NK-92 (cell line): ENCODE measurements around the gene SCN5A.

Experiments used
- DNase-seq: peaks from one replicate; lab custom pipeline; 2025; ENCODE audit not compliant: unreplicated experiment; lab: John Stamatoyannopoulos, UW

Gene SCN5A

GRCh38 chr3:38626171-38626570 is 23.3 kb downstream of the SCN5A start:
- DNase-seq: no peak

- DNase-seq: no peak
These were observed 25.9 kb downstream of the SCN5A start for GRCh38 chr3:38623539-38623938.

- no peak for DNase-seq
These were observed 27.2 kb downstream of the SCN5A start for GRCh38 chr3:38622336-38622735.

GRCh38 chr3:38620236-38620635 is 29.3 kb downstream of the SCN5A start:
- DNase-seq: no peak

GRCh38 chr3:38618343-38618742 is 31.1 kb downstream of the SCN5A start:
- no peak for DNase-seq

- DNase-seq: no peak
These were observed 31.9 kb downstream of the SCN5A start for GRCh38 chr3:38617586-38617985.

GRCh38 chr3:38617137-38617536 is 32.4 kb downstream of the SCN5A start:
- no peak for DNase-seq

GRCh38 chr3:38616658-38617057 is 32.8 kb downstream of the SCN5A start:
- no peak for DNase-seq

GRCh38 chr3:38616111-38616510 is 33.4 kb downstream of the SCN5A start:
- no peak for DNase-seq

GRCh38 chr3:38614651-38615352 is 34.7 kb downstream of the SCN5A start:
- DNase-seq: no peak

GRCh38 chr3:38614091-38614490 is 35.4 kb downstream of the SCN5A start:
- no peak for DNase-seq

GRCh38 chr3:38613426-38613825 is 36.1 kb downstream of the SCN5A start:
- DNase-seq: no peak

- no peak for DNase-seq
These were observed 37.6 kb downstream of the SCN5A start for GRCh38 chr3:38611866-38612265.

GRCh38 chr3:38610934-38611333 is 38.6 kb downstream of the SCN5A start:
- DNase-seq: no peak

- no peak for DNase-seq
These were observed 39.1 kb downstream of the SCN5A start for GRCh38 chr3:38610436-38610835.

- DNase-seq: no peak
These were observed 39.9 kb downstream of the SCN5A start for GRCh38 chr3:38609386-38610111.

GRCh38 chr3:38608961-38609360 is 40.5 kb downstream of the SCN5A start:
- no peak for DNase-seq

- DNase-seq: no peak
These were observed 41.3 kb downstream of the SCN5A start for GRCh38 chr3:38608086-38608775.

- no peak for DNase-seq
These were observed 42.9 kb downstream of the SCN5A start for GRCh38 chr3:38606561-38606960.

GRCh38 chr3:38605981-38606380 is 43.5 kb downstream of the SCN5A start:
- DNase-seq: no peak

GRCh38 chr3:38604246-38604645 is 45.2 kb downstream of the SCN5A start:
- no peak for DNase-seq

- no peak for DNase-seq
These were observed 45.8 kb downstream of the SCN5A start for GRCh38 chr3:38603731-38604131.
